Suprapubic skin (tissue), 4 donors: ENCODE data around the gene TNFRSF9. TPM values are rescaled to one million over a fixed set of nuclear protein-coding genes. Genes with fewer than 3 reads are reported as not detected.

Experiments used
- DNase-seq, 2 donors: peaks; one replicate each; pipeline ENCODE4 v3.0.0-alpha.2; 2019; ENCODE audit warnings: low spot score in 2 of 2
- H3K27ac ChIP-seq: fragments of 200-600 bp; sonication (generic); one replicate; pipeline ENCODE4 v1.5.1; 2019
- H3K27me3 ChIP-seq: fragments of 200-600 bp; sonication (generic); one replicate; pipeline ENCODE4 v1.5.1; 2019
- H3K36me3 ChIP-seq: fragments of 200-600 bp; sonication (generic); one replicate; pipeline ENCODE4 v1.5.1; 2019
- H3K4me1 ChIP-seq: fragments of 200-600 bp; sonication (generic); one replicate; pipeline ENCODE4 v1.5.1; 2019
- H3K4me3 ChIP-seq: fragments of 200-600 bp; sonication (generic); one replicate; pipeline ENCODE4 v1.5.1; 2019; ENCODE audit warnings: mild to moderate bottlenecking
- H3K9me3 ChIP-seq: fragments of 200-600 bp; sonication (generic); one replicate; pipeline ENCODE4 v1.5.1; 2019
- EP300 ChIP-seq: sonication (generic); formaldehyde crosslinking; IDR thresholded peaks from one replicate; pipeline ENCODE4 v1.6.1; 2017; ENCODE audit warnings: antibody characterized with exemption
- POLR2A ChIP-seq, 2 donors: fragments of 450-650 bp; IDR thresholded peaks; one replicate each; pipeline ENCODE4 v1.6.1; 2017; ENCODE audit warnings: antibody characterized with exemption in 2 of 2, mild to moderate bottlenecking in 2 of 2, moderate library complexity in 2 of 2
- POLR2AphosphoS5 ChIP-seq, 3 donors: sonication (generic); formaldehyde crosslinking; IDR thresholded peaks; one replicate each; pipeline ENCODE4 v1.6.1; 2017; ENCODE audit warnings: antibody characterized with exemption in 3 of 3
- WGBS: methylation state at CpG from one replicate; pipeline ENCODE4 v1.1.5; 2018; 5-methylcytosine and 5-hydroxymethylcytosine counted together
- total RNA-seq, 4 donors: library from RNA; depleted of rRNA; stranded (reverse); fragments of >200 nt; gene quantifications; one replicate each; pipeline ENCODE4 v1.1.0, GENCODE V29; 2016
- TF ChIP-seq, protein P1 (sequence below), 2 donors: fragments of 200-600 bp in 1 of 2; fragments of 450-650 bp in 1 of 2; sonication (generic) in 1 of 2; IDR thresholded peaks; one replicate each; pipeline ENCODE4 v1.5.1; 2016 to 2019; ENCODE audit warnings: antibody characterized with exemption in 2 of 2, mild to moderate bottlenecking in 1 of 2, moderate library complexity in 1 of 2

Gene TNFRSF9
- total RNA-seq, 4 donors from 2014 or later: not detected

DNA sequence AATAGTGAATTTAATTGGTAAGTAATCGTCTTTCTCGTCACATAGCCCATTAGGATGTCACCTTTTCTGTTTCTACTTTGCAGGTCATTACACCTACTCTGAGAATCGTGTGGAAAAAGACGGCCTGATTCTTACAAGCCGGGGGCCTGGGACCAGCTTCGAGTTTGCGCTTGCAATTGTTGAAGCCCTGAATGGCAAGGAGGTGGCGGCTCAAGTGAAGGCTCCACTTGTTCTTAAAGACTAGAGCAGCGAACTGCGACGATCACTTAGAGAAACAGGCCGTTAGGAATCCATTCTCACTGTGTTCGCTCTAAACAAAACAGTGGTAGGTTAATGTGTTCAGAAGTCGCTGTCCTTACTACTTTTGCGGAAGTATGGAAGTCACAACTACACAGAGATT, 44.2 kb upstream of the TNFRSF9 start:
- peaks cover 19% of the 10 kb centered on the region for H3K4me1 ChIP-seq
- H3K27ac ChIP-seq: no peak overlapping the region
- WGBS: 93% methylated on average over 15 of the region's 15 CpGs
- TF ChIP-seq EP300: no peak
- no peak for TF ChIP-seq POLR2A (IDR thresholded peaks at IDR 0.05)
- TF ChIP-seq POLR2AphosphoS5 (IDR thresholded peaks at IDR 0.05): no peak
- TF ChIP-seq, protein P1, sequence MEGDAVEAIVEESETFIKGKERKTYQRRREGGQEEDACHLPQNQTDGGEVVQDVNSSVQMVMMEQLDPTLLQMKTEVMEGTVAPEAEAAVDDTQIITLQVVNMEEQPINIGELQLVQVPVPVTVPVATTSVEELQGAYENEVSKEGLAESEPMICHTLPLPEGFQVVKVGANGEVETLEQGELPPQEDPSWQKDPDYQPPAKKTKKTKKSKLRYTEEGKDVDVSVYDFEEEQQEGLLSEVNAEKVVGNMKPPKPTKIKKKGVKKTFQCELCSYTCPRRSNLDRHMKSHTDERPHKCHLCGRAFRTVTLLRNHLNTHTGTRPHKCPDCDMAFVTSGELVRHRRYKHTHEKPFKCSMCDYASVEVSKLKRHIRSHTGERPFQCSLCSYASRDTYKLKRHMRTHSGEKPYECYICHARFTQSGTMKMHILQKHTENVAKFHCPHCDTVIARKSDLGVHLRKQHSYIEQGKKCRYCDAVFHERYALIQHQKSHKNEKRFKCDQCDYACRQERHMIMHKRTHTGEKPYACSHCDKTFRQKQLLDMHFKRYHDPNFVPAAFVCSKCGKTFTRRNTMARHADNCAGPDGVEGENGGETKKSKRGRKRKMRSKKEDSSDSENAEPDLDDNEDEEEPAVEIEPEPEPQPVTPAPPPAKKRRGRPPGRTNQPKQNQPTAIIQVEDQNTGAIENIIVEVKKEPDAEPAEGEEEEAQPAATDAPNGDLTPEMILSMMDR (IDR thresholded peaks at IDR 0.05): no peak
- no peaks in the 10 kb centered on the region for H3K9me3 ChIP-seq
- no peak overlapping the region for H3K4me3 ChIP-seq
- H3K36me3 ChIP-seq: peaks cover 57% of the 10 kb centered on the region
- DNase-seq: no peak
- no peaks in the 10 kb centered on the region for H3K27me3 ChIP-seq

DNA sequence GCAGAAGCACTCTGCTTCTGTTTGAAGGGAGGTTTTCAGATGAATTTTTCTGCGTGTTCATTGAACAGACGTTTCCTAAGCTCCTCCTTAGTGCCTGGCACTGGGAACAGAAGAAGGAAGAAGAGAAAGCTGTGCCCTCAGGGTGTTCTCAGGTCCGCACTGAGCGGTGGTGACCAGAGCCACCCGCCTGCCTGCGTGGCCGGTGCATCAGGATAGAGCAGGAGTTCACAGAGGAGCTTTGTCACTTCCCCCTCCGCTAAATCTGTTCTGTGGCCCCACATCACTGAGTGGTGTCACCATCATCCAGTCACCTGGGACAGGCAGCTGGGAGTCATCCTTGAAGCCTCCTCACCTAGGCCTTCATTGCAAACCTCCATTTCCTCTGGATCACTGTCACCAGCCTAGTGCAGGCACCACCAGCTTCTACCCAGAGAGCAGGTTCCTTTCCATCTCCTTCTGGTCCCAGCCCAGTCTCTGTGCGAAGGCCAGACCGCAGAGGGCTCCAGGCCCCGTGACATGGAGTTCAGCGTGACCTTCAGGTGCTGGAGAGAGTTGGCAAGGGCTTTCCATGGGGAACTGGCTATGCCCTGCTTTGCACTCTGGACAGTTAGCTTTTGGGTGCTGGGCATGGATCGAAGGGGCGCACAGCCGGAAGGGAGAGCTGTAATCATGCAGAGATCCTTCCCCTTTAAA, 42.6 kb upstream of the TNFRSF9 start:
- Histone ChIP-seq H3K4me3 (no peak overlapping the region), H3K27me3 (no peaks in the 10 kb centered on the region), H3K36me3 (peaks cover 72% of the 10 kb centered on the region), H3K4me1 (peaks cover 12% of the 10 kb centered on the region), H3K27ac (no peak overlapping the region), H3K9me3 (no peaks in the 10 kb centered on the region)
- WGBS: 81% methylated on average over 14 of the region's 15 CpGs
- TF ChIP-seq, protein P1 (IDR thresholded peaks at IDR 0.05): no peak
- no peak for TF ChIP-seq POLR2A (IDR thresholded peaks at IDR 0.05)
- no peak for TF ChIP-seq EP300
- TF ChIP-seq POLR2AphosphoS5 (IDR thresholded peaks at IDR 0.05): no peak
- no peak for DNase-seq

DNA sequence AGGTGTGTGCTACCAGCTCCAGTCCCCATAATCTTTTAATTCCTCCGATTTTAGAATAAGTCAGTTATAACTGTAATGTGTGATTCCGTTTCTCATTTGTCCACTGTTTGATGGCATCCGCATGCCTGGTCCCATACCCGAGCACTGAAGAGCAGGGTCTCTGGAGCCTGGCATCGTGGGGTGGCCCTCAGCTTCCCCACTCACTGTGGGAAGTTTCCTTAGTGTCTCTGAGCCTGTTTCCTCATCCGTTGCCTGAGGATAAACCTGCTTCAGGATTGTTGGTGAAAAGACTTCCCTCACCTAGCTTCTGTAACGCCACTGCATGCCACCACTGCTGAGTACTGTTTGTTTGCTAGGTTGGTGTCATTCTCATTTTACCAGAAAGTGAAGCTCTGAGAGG, 40.3 kb upstream of the TNFRSF9 start:
- no peak overlapping the region for H3K27ac ChIP-seq
- TF ChIP-seq POLR2AphosphoS5 (IDR thresholded peaks at IDR 0.05) (no peak), EP300 (no peak), POLR2A (IDR thresholded peaks at IDR 0.05) (no peak)
- TF ChIP-seq, protein P1 (IDR thresholded peaks at IDR 0.05): no peak
- no peaks in the 10 kb centered on the region for H3K27me3 ChIP-seq
- peaks cover 74% of the 10 kb centered on the region for H3K36me3 ChIP-seq
- H3K4me1 ChIP-seq: peaks cover 12% of the 10 kb centered on the region
- no peak overlapping the region for H3K4me3 ChIP-seq
- H3K9me3 ChIP-seq: no peaks in the 10 kb centered on the region
- DNase-seq: no peak
- 89% methylated on average over 7 of the region's 7 CpGs for WGBS

DNA sequence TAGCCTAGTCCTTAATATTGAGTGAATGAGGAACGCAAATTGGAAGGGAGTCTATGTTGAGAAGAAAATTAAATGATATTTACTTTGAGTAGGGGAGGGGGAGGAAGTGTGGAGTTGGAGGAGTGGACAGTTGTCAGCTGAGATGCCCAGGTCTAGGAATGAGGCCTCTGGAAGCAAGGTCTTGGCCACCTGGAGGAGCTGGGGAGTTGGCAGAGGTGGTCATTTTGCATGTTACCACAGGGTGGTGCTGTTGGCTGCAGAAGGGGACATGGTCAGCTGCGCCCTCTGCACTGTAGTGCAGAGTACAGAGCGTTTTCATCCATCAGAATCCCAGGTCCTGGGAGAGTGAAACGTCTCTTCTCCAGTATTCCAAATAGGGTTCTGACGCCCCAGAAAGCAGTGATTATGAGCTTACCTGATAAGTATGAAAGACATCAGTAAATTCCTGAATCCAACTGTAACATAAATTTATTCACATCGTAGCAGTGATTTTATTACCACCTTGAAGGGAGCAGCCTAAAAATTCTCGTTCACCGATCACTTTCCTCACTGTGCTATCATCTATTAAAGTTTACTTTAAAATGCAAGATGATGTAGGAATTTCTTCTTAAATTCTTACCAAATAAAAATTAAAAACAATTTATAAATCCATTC, 34.7 kb upstream of the TNFRSF9 start:
- Histone ChIP-seq H3K4me1 (peaks cover 4% of the 10 kb centered on the region), H3K9me3 (no peaks in the 10 kb centered on the region), H3K4me3 (no peak overlapping the region), H3K36me3 (peaks cover 57% of the 10 kb centered on the region), H3K27me3 (no peaks in the 10 kb centered on the region), H3K27ac (no peak overlapping the region)
- DNase-seq: peak; percentile 81 to 86
- WGBS: 60% methylated on average over 8 of the region's 8 CpGs
- TF ChIP-seq EP300 (no peak), POLR2A (IDR thresholded peaks at IDR 0.05) (no peak)
- TF ChIP-seq, protein P1 (IDR thresholded peaks at IDR 0.05): peak; percentile 67 to 79

DNA sequence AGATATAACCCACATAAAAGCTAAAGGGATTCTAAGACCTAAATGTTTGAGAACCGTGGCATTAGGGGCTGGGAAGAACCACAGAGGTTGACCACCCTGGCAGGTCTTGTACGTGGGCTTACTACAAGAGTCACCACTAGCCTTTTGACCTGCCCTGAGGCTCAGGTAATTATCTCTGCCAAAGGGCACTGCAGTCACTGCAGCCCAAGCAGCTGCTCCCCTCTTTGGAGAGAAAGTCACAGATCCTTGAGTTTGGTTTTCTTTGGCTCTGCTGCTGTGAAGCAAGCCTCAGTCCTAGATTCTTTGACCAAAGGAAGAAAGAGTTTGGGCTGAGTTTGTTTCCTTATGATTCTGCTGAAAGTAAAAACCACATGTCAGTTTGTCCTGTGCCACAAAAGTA, 32.4 kb upstream of the TNFRSF9 start:
- no peak for DNase-seq
- TF ChIP-seq, protein P1 (IDR thresholded peaks at IDR 0.05): no peak
- TF ChIP-seq POLR2AphosphoS5 (IDR thresholded peaks at IDR 0.05) (no peak), POLR2A (IDR thresholded peaks at IDR 0.05) (no peak), EP300 (no peak)
- Histone ChIP-seq H3K4me3 (no peak overlapping the region), H3K27ac (no peak overlapping the region), H3K9me3 (no peaks in the 10 kb centered on the region), H3K4me1 (peaks cover 4% of the 10 kb centered on the region), H3K36me3 (peaks cover 57% of the 10 kb centered on the region), H3K27me3 (no peaks in the 10 kb centered on the region)
- 89% methylated on average over 2 of the region's 2 CpGs for WGBS
